HG03439 (cell line): ENCODE results near the gene RAB34.

Experiments
- ATAC-seq: cut with Tn5 transposase; IDR thresholded peaks from one replicate; pipeline ENCODE4 v1.9.1; 2021; ENCODE audit warnings: mild to moderate bottlenecking, moderate library complexity; ENCODE audit not compliant: unreplicated experiment

The RAB34 gene

GRCh38 chr17:28712705-28713415 is 4.8 kb downstream of the RAB34 start:
- ATAC-seq, result no peak

GRCh38 chr17:28712032-28712704 is 5.5 kb downstream of the RAB34 start:
- no peak for ATAC-seq

- no peak for ATAC-seq
Observed at GRCh38 chr17:28711723-28712031, 6.0 kb downstream of the RAB34 start, which contains the start of gene PROCA1. Gene PROCA1, minus strand, starts transcription at chr17:28711888. Its CDS starts 228 bp downstream, at chr17:28711660.

- ATAC-seq, result peak; percentile 77
Observed at GRCh38 chr17:28710861-28711722, 6.6 kb downstream of the RAB34 start.

- ATAC-seq, result no peak
Observed at GRCh38 chr17:28707339-28707720, 10.3 kb downstream of the RAB34 start.

GRCh38 chr17:28706471-28707338 is 11.0 kb downstream of the RAB34 start:
- no peak for ATAC-seq

- ATAC-seq, result no peak
Observed at GRCh38 chr17:28705728-28706334, 11.8 kb downstream of the RAB34 start.

- no peak for ATAC-seq
Observed at GRCh38 chr17:28705074-28705659, 12.5 kb downstream of the RAB34 start.

GRCh38 chr17:28704219-28704858 is 13.3 kb downstream of the RAB34 start:
- no peak for ATAC-seq

GRCh38 chr17:28703552-28704218 is 14.0 kb downstream of the RAB34 start:
- no peak for ATAC-seq

- ATAC-seq, result no peak
Observed at GRCh38 chr17:28702752-28703150, 14.9 kb downstream of the RAB34 start.

GRCh38 chr17:28702026-28702751 is 15.5 kb downstream of the RAB34 start:
- no peak for ATAC-seq

GRCh38 chr17:28700830-28701492 is 16.7 kb downstream of the RAB34 start:
- ATAC-seq, result no peak

GRCh38 chr17:28700278-28700677 is 17.4 kb downstream of the RAB34 start:
- ATAC-seq, result no peak

- ATAC-seq, result no peak
Observed at GRCh38 chr17:28698253-28698941, 19.3 kb downstream of the RAB34 start.

GRCh38 chr17:28693869-28694268 is 23.8 kb downstream of the RAB34 start:
- no peak for ATAC-seq

GRCh38 chr17:28689011-28689410 is 28.7 kb downstream of the RAB34 start:
- ATAC-seq, result no peak
